WTC11 (cell line): ENCODE measurements around the gene MEX3C. TPM values are rescaled to one million over a fixed set of nuclear protein-coding genes. Genes with fewer than 3 reads are reported as not detected.

ENCODE experiments used
- ATAC-seq: fragments of 200-7000 bp; cut with Tn5 transposase; 2 replicates; pipeline ENCODE4 v1.10.0; 2021; ENCODE audit warnings: mild to moderate bottlenecking, moderate library complexity
- CTCF ChIA-PET: fragments of 300-600 bp; sonication (Branson Sonifier 250); formaldehyde crosslinking; loops from one replicate; lab custom pipeline; 2021; ENCODE audit warnings: antibody characterized with exemption; lab: Charles Lee
- POLR2A ChIA-PET: fragments of 350-600 bp; sonication (Branson Sonifier 250); formaldehyde crosslinking; loops from one replicate; lab custom pipeline; 2021; ENCODE audit warnings: antibody characterized with exemption; lab: Charles Lee
- DNase-seq: peaks from one replicate; pipeline ENCODE4 v3.0.0; 2021; ENCODE audit warnings: low spot score
- H3K27ac Mint-ChIP-seq: 2 replicates; pipeline ENCODE4 v1.8.0; 2021; ENCODE audit warnings: mixed read lengths
- H3K27me3 Mint-ChIP-seq: 2 replicates; pipeline ENCODE4 v1.8.0; 2021; ENCODE audit warnings: low read depth, mild to moderate bottlenecking, moderate library complexity, mixed read lengths
- H3K36me3 Mint-ChIP-seq: 2 replicates; pipeline ENCODE4 v1.8.0; 2021; ENCODE audit warnings: mixed read lengths
- H3K4me1 Mint-ChIP-seq: 2 replicates; pipeline ENCODE4 v1.8.0; 2022; ENCODE audit warnings: mixed read lengths
- H3K4me3 Mint-ChIP-seq: 2 replicates; pipeline ENCODE4 v1.8.0; 2021; ENCODE audit warnings: mild to moderate bottlenecking, moderate library complexity, mixed read lengths
- H3K9me3 Mint-ChIP-seq: 2 replicates; pipeline ENCODE4 v1.8.0; 2021; ENCODE audit warnings: mixed read lengths
- ATF3 ChIP-seq: sonication (generic); formaldehyde crosslinking; conservative IDR thresholded peaks from 2 replicates; pipeline ENCODE4 v1.8.1; 2022; ENCODE audit warnings: mild to moderate bottlenecking, missing genetic modification reagents
- E2F1 ChIP-seq: sonication (generic); formaldehyde crosslinking; IDR thresholded peaks from 2 replicates; pipeline ENCODE4 v1.8.0; 2022; ENCODE audit warnings: mild to moderate bottlenecking, missing genetic modification reagents
- E2F4 ChIP-seq: sonication (generic); formaldehyde crosslinking; IDR thresholded peaks from 2 replicates; pipeline ENCODE4 v1.8.1; 2022; ENCODE audit warnings: low read depth, mild to moderate bottlenecking, moderate library complexity, missing genetic modification reagents, borderline replicate concordance
- ERG ChIP-seq: fragments of 250-450 bp; sonication (Bioruptor Pico); IDR thresholded peaks from 2 replicates; pipeline ENCODE4 v1.8.0; 2021; ENCODE audit warnings: mild to moderate bottlenecking
- ESRRA ChIP-seq: sonication (generic); formaldehyde crosslinking; IDR thresholded peaks from 2 replicates; pipeline ENCODE4 v1.8.1; 2022; ENCODE audit warnings: mild to moderate bottlenecking, missing genetic modification reagents, borderline replicate concordance
- ETV6 ChIP-seq: sonication (generic); formaldehyde crosslinking; IDR thresholded peaks from 2 replicates; pipeline ENCODE4 v1.8.1; 2022; ENCODE audit warnings: mild to moderate bottlenecking, missing genetic modification reagents
- HMGA2 ChIP-seq: fragments of 250-450 bp; sonication (Bioruptor Pico); IDR thresholded peaks from 2 replicates; pipeline ENCODE4 v1.4.0; 2021; ENCODE audit warnings: mild to moderate bottlenecking, moderate library complexity
- MXD4 ChIP-seq: fragments of 250-450 bp; sonication (Bioruptor Pico); IDR thresholded peaks from 2 replicates; pipeline ENCODE4 v1.8.0; 2021; ENCODE audit warnings: mild to moderate bottlenecking, moderate library complexity, borderline replicate concordance
- NFE2L1 ChIP-seq: sonication (generic); formaldehyde crosslinking; IDR thresholded peaks from 2 replicates; pipeline ENCODE4 v1.8.1; 2023; ENCODE audit warnings: missing genetic modification reagents
- OVOL2 ChIP-seq: fragments of 250-450 bp; sonication (Bioruptor Pico); IDR thresholded peaks from 2 replicates; pipeline ENCODE4 v1.9.0; 2021; ENCODE audit warnings: mild to moderate bottlenecking, borderline replicate concordance
- SMAD4 ChIP-seq: sonication (generic); formaldehyde crosslinking; IDR thresholded peaks from 2 replicates; pipeline ENCODE4 v1.8.0; 2022; ENCODE audit warnings: mild to moderate bottlenecking, missing genetic modification reagents
- TCF7 ChIP-seq: sonication (generic); formaldehyde crosslinking; IDR thresholded peaks from 2 replicates; pipeline ENCODE4 v1.8.0; 2022; ENCODE audit warnings: mild to moderate bottlenecking, low read depth, missing genetic modification reagents, moderate library complexity
- ZBTB21 ChIP-seq: sonication (generic); formaldehyde crosslinking; IDR thresholded peaks from 2 replicates; pipeline ENCODE4 v1.8.1; 2023; ENCODE audit warnings: mild to moderate bottlenecking, missing genetic modification reagents, borderline replicate concordance
- ZNF232 ChIP-seq: sonication (generic); formaldehyde crosslinking; IDR thresholded peaks from 2 replicates; pipeline ENCODE4 v1.8.0; 2022; ENCODE audit warnings: mild to moderate bottlenecking, missing genetic modification reagents
- ZNF281 ChIP-seq: sonication (generic); formaldehyde crosslinking; IDR thresholded peaks from 2 replicates; pipeline ENCODE4 v1.8.0; 2023; ENCODE audit warnings: mild to moderate bottlenecking, missing genetic modification reagents
- ZNF317 ChIP-seq: sonication (generic); formaldehyde crosslinking; IDR thresholded peaks from 2 replicates; pipeline ENCODE4 v1.8.1; 2023; ENCODE audit warnings: low read depth, mild to moderate bottlenecking, moderate library complexity, missing genetic modification reagents, borderline replicate concordance
- ZNF512 ChIP-seq: sonication (generic); formaldehyde crosslinking; IDR thresholded peaks from 2 replicates; pipeline ENCODE4 v1.8.1; 2022; ENCODE audit warnings: missing genetic modification reagents, borderline replicate concordance
- ZNF671 ChIP-seq: fragments of 250-450 bp; sonication (Bioruptor Pico); IDR thresholded peaks from 2 replicates; pipeline ENCODE4 v1.8.0; 2021; ENCODE audit warnings: mild to moderate bottlenecking
- total RNA-seq: library from RNA; stranded (reverse); gene quantifications from 3 replicates; pipeline ENCODE4 v1.2.3, GENCODE V29; 2021

MEX3C gene
- total RNA-seq, 1 experiment from 2014 or later = 79.4 TPM

GRCh38 chr18:51150113-51150700 lies 47.3 kb downstream of the MEX3C start:
- POLR2A ChIA-PET = no interaction called here
- Mint-ChIP-seq H3K4me1 (no peaks in the 10 kb centered on the region), H3K9me3 (peaks cover 14% of the 10 kb centered on the region; the same call in 1 of the 2 replicates), H3K27ac (no peak overlapping the region)
- no peak for ATAC-seq
- CTCF ChIA-PET = interaction anchor here (1.0 kb wide), 1 partner anchor 14 kb away, joined by 3 read pairs; no protein-coding TSS in a partner anchor
- DNase-seq = no peak
- TF ChIP-seq ETV6 (no peak), ZNF317 (CRISPR knock-in tag) (no peak), E2F4 (no peak), HMGA2 (CRISPR knock-in tag) (no peak), ZNF281 (CRISPR knock-in tag) (no peak), ZNF671 (no peak), ZNF232 (CRISPR knock-in tag) (no peak), ATF3 (CRISPR knock-in tag) (no peak), OVOL2 (no peak), SMAD4 (CRISPR knock-in tag) (no peak), E2F1 (CRISPR knock-in tag) (no peak), ZNF512 (CRISPR knock-in tag) (no peak), NFE2L1 (CRISPR knock-in tag) (no peak)
- TF ChIP-seq, all 79 proteins: peak for 0
- Mint-ChIP-seq H3K4me3 (no peak overlapping the region), H3K36me3 (no peaks in the 10 kb centered on the region; the same call in 1 of the 2 replicates), H3K27me3 (no peaks in the 10 kb centered on the region)

- ChIA-PET POLR2A (no interaction called here), CTCF (no interaction called here)
- Mint-ChIP-seq H3K27ac (no peak overlapping the region), H3K27me3 (no peaks in the 10 kb centered on the region), H3K36me3 (no peaks in the 10 kb centered on the region; the same call in 1 of the 2 replicates), H3K4me1 (no peaks in the 10 kb centered on the region), H3K4me3 (no peak overlapping the region), H3K9me3 (peaks cover 14% of the 10 kb centered on the region; the same call in 1 of the 2 replicates)
- no peak for TF ChIP-seq ESRRA
- no peak for TF ChIP-seq MXD4 (CRISPR knock-in tag)
- no peak for TF ChIP-seq TCF7 (CRISPR knock-in tag)
- no peak for TF ChIP-seq ERG (CRISPR knock-in tag)
- TF ChIP-seq ZBTB21 = no peak
- ATAC-seq = no peak
- DNase-seq = no peak
Observed at GRCh38 chr18:51149670-51150069, 47.8 kb downstream of the MEX3C start.
